ENCODE data around the gene GYPB.
"Not testable (repeated sequence)": the region's sequence is repeated elsewhere in the genome, so short reads cannot be mapped to it uniquely, and the experiment has no call there.

DNA sequence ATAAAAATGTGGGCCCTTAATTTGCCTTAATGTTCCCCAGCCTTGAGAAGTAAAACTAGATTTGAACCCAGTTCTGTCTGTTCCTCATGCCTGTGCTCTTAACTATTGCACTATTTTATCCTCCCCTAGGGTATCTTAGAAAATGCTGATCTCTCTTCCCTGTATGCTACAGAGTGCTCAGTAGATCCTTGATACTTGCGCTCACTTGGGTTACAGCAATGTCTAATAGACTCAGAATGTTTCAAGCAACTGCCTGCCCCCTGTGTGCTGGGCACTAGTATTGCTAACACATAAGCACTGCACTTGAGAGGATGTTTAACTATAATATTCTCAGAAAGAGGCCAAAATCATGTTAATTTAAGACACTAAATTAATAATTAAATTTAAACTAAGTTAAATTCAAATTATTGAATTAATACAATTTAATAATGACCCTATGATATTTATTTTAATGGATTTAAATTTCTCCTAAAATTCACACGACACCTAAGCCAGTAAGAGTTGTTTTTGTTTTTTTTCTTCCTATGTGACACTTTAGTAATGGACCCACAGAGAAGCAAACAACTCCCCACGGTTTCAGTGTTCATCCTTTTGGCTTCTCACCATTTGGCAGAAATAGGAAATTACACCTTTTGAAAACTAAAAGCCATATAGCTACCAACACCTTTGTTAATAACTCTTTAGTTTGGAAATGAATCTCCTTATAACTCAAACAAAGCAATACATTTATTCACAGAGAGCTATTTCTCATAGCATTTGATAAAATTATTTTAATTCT lies 768 bp downstream of the GYPB start:
- TF ChIP-seq, protein P1, sequence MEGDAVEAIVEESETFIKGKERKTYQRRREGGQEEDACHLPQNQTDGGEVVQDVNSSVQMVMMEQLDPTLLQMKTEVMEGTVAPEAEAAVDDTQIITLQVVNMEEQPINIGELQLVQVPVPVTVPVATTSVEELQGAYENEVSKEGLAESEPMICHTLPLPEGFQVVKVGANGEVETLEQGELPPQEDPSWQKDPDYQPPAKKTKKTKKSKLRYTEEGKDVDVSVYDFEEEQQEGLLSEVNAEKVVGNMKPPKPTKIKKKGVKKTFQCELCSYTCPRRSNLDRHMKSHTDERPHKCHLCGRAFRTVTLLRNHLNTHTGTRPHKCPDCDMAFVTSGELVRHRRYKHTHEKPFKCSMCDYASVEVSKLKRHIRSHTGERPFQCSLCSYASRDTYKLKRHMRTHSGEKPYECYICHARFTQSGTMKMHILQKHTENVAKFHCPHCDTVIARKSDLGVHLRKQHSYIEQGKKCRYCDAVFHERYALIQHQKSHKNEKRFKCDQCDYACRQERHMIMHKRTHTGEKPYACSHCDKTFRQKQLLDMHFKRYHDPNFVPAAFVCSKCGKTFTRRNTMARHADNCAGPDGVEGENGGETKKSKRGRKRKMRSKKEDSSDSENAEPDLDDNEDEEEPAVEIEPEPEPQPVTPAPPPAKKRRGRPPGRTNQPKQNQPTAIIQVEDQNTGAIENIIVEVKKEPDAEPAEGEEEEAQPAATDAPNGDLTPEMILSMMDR (IDR thresholded peaks at IDR 0.05), result not testable (repeated sequence)
- TF ChIP-seq MAX (CRISPR knock-in tag; IDR thresholded peaks at IDR 0.05); ESRRA (CRISPR knock-in tag; IDR thresholded peaks at IDR 0.05; ENCODE audit: borderline replicate concordance); CREM (CRISPR knock-in tag; IDR thresholded peaks at IDR 0.05); TEAD4 (CRISPR knock-in tag; IDR thresholded peaks at IDR 0.05); CREB1 (CRISPR knock-in tag; IDR thresholded peaks at IDR 0.05); ARID4B (CRISPR knock-in tag; IDR thresholded peaks at IDR 0.05; ENCODE audit: borderline replicate concordance); MXD4 (CRISPR knock-in tag; IDR thresholded peaks at IDR 0.05; ENCODE audit: borderline replicate concordance); OVOL2 (CRISPR knock-in tag; IDR thresholded peaks at IDR 0.05; ENCODE audit: borderline replicate concordance): not testable (repeated sequence)

Measured in WTC11 (cell line).